ENCODE results near the gene FRYL.
"Not testable (repeated sequence)": the region's sequence is repeated elsewhere in the genome, so short reads cannot be mapped to it uniquely, and the experiment has no call there.

The FRYL gene

GRCh38 chr4:48742412-48742811 lies 37.7 kb downstream of the FRYL start:
- H3K36me3 ChIP-seq (ENCODE audit: low read length): no peaks in the 10 kb centered on the region
- H3F3A ChIP-seq (ENCODE audit: insufficient read depth): 0 out of 2 replicates have a peak, but pooled peaks cover 3% of the 10 kb centered on the region
- no peak overlapping the region for H2AFZ ChIP-seq (ENCODE audit: low read depth, low read length, severe bottlenecking)
- H3K9me3 ChIP-seq (ENCODE audit: insufficient read depth, low read length): no peaks in the 10 kb centered on the region
- H3K27ac ChIP-seq (ENCODE audit: low read depth, low read length): no peak overlapping the region
- peaks cover 12% of the 10 kb centered on the region; the same call in 1 of the 2 replicates for H4K20me1 ChIP-seq (ENCODE audit: low read depth, low read length)
- TF ChIP-seq EZH2phosphoT487 (conservative IDR thresholded peaks at IDR 0.05; ENCODE audit: low read length) (no peak), CTCF (IDR thresholded peaks at IDR 0.05; ENCODE audit: insufficient read depth, low read length, poor library complexity, severe bottlenecking) (no peak)
- no peak overlapping the region for H3K4me2 ChIP-seq (ENCODE audit: low read depth, low read length, poor library complexity, severe bottlenecking)
- no peak overlapping the region for H3K4me3 ChIP-seq (ENCODE audit: insufficient read depth, low read length, poor library complexity, severe bottlenecking)
- no peaks in the 10 kb centered on the region for H3K9me2 ChIP-seq (replicated peaks; ENCODE audit: insufficient read depth, low read length)
- no peaks in the 10 kb centered on the region for H3K27me3 ChIP-seq (ENCODE audit: low read length)
- no peak overlapping the region for H3K9ac ChIP-seq (ENCODE audit: low read length)
- peaks cover 93% of the 10 kb centered on the region for H3K79me2 ChIP-seq (ENCODE audit: insufficient read depth, low read length)

GRCh38 chr4:48739560-48740019 lies 40.5 kb downstream of the FRYL start:
- H3K4me2 ChIP-seq (ENCODE audit: low read depth, low read length, poor library complexity, severe bottlenecking): no peak overlapping the region
- H3K4me3 ChIP-seq (ENCODE audit: insufficient read depth, low read length, poor library complexity, severe bottlenecking): no peak overlapping the region
- no peak overlapping the region for H3K27ac ChIP-seq (ENCODE audit: low read depth, low read length)
- no peaks in the 10 kb centered on the region for H3K9me2 ChIP-seq (replicated peaks; ENCODE audit: insufficient read depth, low read length)
- peaks cover 86% of the 10 kb centered on the region for H3K79me2 ChIP-seq (ENCODE audit: insufficient read depth, low read length)
- TF ChIP-seq CTCF (IDR thresholded peaks at IDR 0.05; ENCODE audit: insufficient read depth, low read length, poor library complexity, severe bottlenecking) (no peak), EZH2phosphoT487 (conservative IDR thresholded peaks at IDR 0.05; ENCODE audit: low read length) (no peak)
- no peaks in the 10 kb centered on the region for H3K27me3 ChIP-seq (ENCODE audit: low read length)
- H3F3A ChIP-seq (ENCODE audit: insufficient read depth): 0 out of 2 replicates have a peak, but pooled peaks cover 3% of the 10 kb centered on the region
- peaks cover 11% of the 10 kb centered on the region; the same call in 1 of the 2 replicates for H4K20me1 ChIP-seq (ENCODE audit: low read depth, low read length)
- H3K9me3 ChIP-seq (ENCODE audit: insufficient read depth, low read length): no peaks in the 10 kb centered on the region
- no peak overlapping the region for H2AFZ ChIP-seq (ENCODE audit: low read depth, low read length, severe bottlenecking)
- no peak overlapping the region for H3K9ac ChIP-seq (ENCODE audit: low read length)
- no peaks in the 10 kb centered on the region for H3K36me3 ChIP-seq (ENCODE audit: low read length)

GRCh38 chr4:48738856-48739255 lies 41.2 kb downstream of the FRYL start:
- H3K27me3 ChIP-seq (ENCODE audit: low read length): no peaks in the 10 kb centered on the region
- H2AFZ ChIP-seq (ENCODE audit: low read depth, low read length, severe bottlenecking): no peak overlapping the region
- H3K4me3 ChIP-seq (ENCODE audit: insufficient read depth, low read length, poor library complexity, severe bottlenecking): no peak overlapping the region
- peaks cover 3% of the 10 kb centered on the region; the same call in 1 of the 2 replicates for H3F3A ChIP-seq (ENCODE audit: insufficient read depth)
- no peak overlapping the region for H3K27ac ChIP-seq (ENCODE audit: low read depth, low read length)
- H3K79me2 ChIP-seq (ENCODE audit: insufficient read depth, low read length): peaks cover 86% of the 10 kb centered on the region
- H3K36me3 ChIP-seq (ENCODE audit: low read length): no peaks in the 10 kb centered on the region
- H3K4me2 ChIP-seq (ENCODE audit: low read depth, low read length, poor library complexity, severe bottlenecking): no peak overlapping the region
- H4K20me1 ChIP-seq (ENCODE audit: low read depth, low read length): peaks cover 9% of the 10 kb centered on the region; the same call in 1 of the 2 replicates
- H3K9me3 ChIP-seq (ENCODE audit: insufficient read depth, low read length): no peaks in the 10 kb centered on the region
- TF ChIP-seq CTCF (IDR thresholded peaks at IDR 0.05; ENCODE audit: insufficient read depth, low read length, poor library complexity, severe bottlenecking) (no peak), EZH2phosphoT487 (conservative IDR thresholded peaks at IDR 0.05; ENCODE audit: low read length) (no peak)
- no peaks in the 10 kb centered on the region for H3K9me2 ChIP-seq (replicated peaks; ENCODE audit: insufficient read depth, low read length)
- H3K9ac ChIP-seq (ENCODE audit: low read length): no peak overlapping the region

GRCh38 chr4:48728906-48729496 lies 51.1 kb downstream of the FRYL start:
- not testable (repeated sequence) for H3K9ac ChIP-seq (ENCODE audit: low read length); H3K27ac ChIP-seq (ENCODE audit: low read depth, low read length); H3K9me2 ChIP-seq (replicated peaks; ENCODE audit: insufficient read depth, low read length); H2AFZ ChIP-seq (ENCODE audit: low read depth, low read length, severe bottlenecking); H3K36me3 ChIP-seq (ENCODE audit: low read length); H3K27me3 ChIP-seq (ENCODE audit: low read length); H3K4me2 ChIP-seq (ENCODE audit: low read depth, low read length, poor library complexity, severe bottlenecking); H3F3A ChIP-seq (ENCODE audit: insufficient read depth); H3K9me3 ChIP-seq (ENCODE audit: insufficient read depth, low read length); H3K4me3 ChIP-seq (ENCODE audit: insufficient read depth, low read length, poor library complexity, severe bottlenecking); H4K20me1 ChIP-seq (ENCODE audit: low read depth, low read length)
- peaks cover 95% of the 10 kb centered on the region for H3K79me2 ChIP-seq (ENCODE audit: insufficient read depth, low read length)

Measured in SU-DHL-6 (cell line).